Stimulated activated CD4-positive, alpha-beta T cell treated with anti-CD3 and anti-CD28 coated beads, Interleukin-15, amount 100 ng/mL, for 1 hour (primary cell): ENCODE data around the gene HOXA10.

Experiments
- DNase-seq, 2 donors: peaks; one replicate each; pipeline ENCODE4 v3.0.0-alpha.2; 2020; ENCODE audit warnings: low read depth in 1 of 2, low spot score in 1 of 2

The HOXA10 gene

GRCh38 chr7:27173956-27174873, at the start of gene HOXA10:
Gene HOXA10, minus strand, starts transcription at chr7:27174320. Its CDS starts 14 bp downstream, at chr7:27174306.
- DNase-seq, result no peak

GRCh38 chr7:27221201-27221797, 47.2 kb upstream of the HOXA10 start:
- no peak for DNase-seq

- no peak for DNase-seq
Observed at GRCh38 chr7:27220440-27220955, 46.4 kb upstream of the HOXA10 start.

- DNase-seq, result no peak
Observed at GRCh38 chr7:27219821-27220220, 45.7 kb upstream of the HOXA10 start.

GRCh38 chr7:27217951-27218350, 43.8 kb upstream of the HOXA10 start:
- no peak for DNase-seq

GRCh38 chr7:27215356-27215755, 41.2 kb upstream of the HOXA10 start:
- DNase-seq, result no peak

- no peak for DNase-seq
Observed at GRCh38 chr7:27214239-27214950, 40.3 kb upstream of the HOXA10 start.

GRCh38 chr7:27213433-27214238, 39.5 kb upstream of the HOXA10 start:
- no peak for DNase-seq

GRCh38 chr7:27212497-27213432, 38.6 kb upstream of the HOXA10 start:
- no peak for DNase-seq

- no peak for DNase-seq
Observed at GRCh38 chr7:27211764-27212204, 37.7 kb upstream of the HOXA10 start.

- no peak for DNase-seq
Observed at GRCh38 chr7:27211084-27211446, 36.9 kb upstream of the HOXA10 start.

GRCh38 chr7:27210441-27211083, 36.4 kb upstream of the HOXA10 start:
- no peak for DNase-seq

- DNase-seq, result no peak
Observed at GRCh38 chr7:27209933-27210440, 35.9 kb upstream of the HOXA10 start.

- DNase-seq, result no peak
Observed at GRCh38 chr7:27208998-27209397, 34.9 kb upstream of the HOXA10 start.

GRCh38 chr7:27207348-27207985, 33.3 kb upstream of the HOXA10 start:
- DNase-seq, result no peak

- DNase-seq, result no peak
Observed at GRCh38 chr7:27205325-27206280, 31.5 kb upstream of the HOXA10 start.

GRCh38 chr7:27204851-27205322, 30.8 kb upstream of the HOXA10 start:
- DNase-seq, result no peak
